HG03575 (cell line): ENCODE data around the gene AK5.

Experiments used
- ATAC-seq: cut with Tn5 transposase; IDR thresholded peaks from one replicate; pipeline ENCODE4 v1.9.1; 2021; ENCODE audit not compliant: unreplicated experiment, insufficient number of reproducible peaks, low FRiP score; ENCODE audit errors: extremely low read depth

AK5 gene

GRCh38 chr1:77597310-77597709, 315.5 kb downstream of the AK5 start:
- ATAC-seq = no peak

GRCh38 chr1:77605246-77606026, 323.6 kb downstream of the AK5 start:
- no peak for ATAC-seq

GRCh38 chr1:77608893-77609292, 327.1 kb downstream of the AK5 start:
- no peak for ATAC-seq
